ENCODE results near the gene HSPA12B.

Gene HSPA12B

GRCh38 chr20:3739054-3739925, 6.8 kb downstream of the HSPA12B start:
- H3K27ac ChIP-seq: peak overlapping the region; percentile 81
- TF ChIP-seq, protein P1, sequence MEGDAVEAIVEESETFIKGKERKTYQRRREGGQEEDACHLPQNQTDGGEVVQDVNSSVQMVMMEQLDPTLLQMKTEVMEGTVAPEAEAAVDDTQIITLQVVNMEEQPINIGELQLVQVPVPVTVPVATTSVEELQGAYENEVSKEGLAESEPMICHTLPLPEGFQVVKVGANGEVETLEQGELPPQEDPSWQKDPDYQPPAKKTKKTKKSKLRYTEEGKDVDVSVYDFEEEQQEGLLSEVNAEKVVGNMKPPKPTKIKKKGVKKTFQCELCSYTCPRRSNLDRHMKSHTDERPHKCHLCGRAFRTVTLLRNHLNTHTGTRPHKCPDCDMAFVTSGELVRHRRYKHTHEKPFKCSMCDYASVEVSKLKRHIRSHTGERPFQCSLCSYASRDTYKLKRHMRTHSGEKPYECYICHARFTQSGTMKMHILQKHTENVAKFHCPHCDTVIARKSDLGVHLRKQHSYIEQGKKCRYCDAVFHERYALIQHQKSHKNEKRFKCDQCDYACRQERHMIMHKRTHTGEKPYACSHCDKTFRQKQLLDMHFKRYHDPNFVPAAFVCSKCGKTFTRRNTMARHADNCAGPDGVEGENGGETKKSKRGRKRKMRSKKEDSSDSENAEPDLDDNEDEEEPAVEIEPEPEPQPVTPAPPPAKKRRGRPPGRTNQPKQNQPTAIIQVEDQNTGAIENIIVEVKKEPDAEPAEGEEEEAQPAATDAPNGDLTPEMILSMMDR (conservative IDR thresholded peaks at IDR 0.05): no peak

GRCh38 chr20:3739926-3740451, 7.5 kb downstream of the HSPA12B start:
- peak overlapping the region; percentile 81 for H3K27ac ChIP-seq
- TF ChIP-seq, protein P1 (conservative IDR thresholded peaks at IDR 0.05): no peak

GRCh38 chr20:3740615-3741301, 8.3 kb downstream of the HSPA12B start:
- TF ChIP-seq, protein P1 (conservative IDR thresholded peaks at IDR 0.05): no peak

DNA sequence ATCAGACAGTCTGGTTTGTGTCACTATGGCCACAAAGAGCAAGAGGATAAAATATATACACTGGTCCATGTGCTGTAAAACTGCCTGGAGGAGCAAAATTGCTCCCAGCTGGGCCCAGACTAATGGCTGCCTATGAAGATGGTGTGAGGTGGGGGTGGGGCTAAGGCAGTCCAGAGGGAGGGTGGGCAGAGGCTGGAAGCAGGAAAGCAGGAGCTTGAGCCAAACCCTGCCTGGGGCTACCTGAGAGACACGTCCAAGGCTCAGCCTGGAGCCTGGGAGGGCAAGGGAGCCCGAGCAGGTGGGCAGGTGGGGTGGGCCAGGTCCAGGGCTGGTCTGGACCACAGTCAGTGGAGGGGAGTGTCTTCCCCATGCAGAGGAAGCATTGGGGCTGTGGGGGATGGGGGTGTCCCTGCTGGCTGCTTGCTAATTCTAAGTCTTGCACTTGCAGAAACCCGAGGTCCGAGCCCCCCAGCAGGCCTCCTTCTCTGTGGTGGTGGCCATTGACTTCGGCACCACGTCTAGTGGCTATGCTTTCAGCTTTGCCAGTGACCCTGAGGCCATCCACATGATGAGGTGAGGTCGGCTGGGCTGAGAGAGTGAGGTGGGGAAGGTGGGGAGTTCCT, 9.5 kb downstream of the HSPA12B start:
- no peak overlapping the region for H3K27ac ChIP-seq
- TF ChIP-seq, protein P1 (conservative IDR thresholded peaks at IDR 0.05): no peak

More at GRCh38 chr20:3740615-3741301, 8.3 kb downstream of the HSPA12B start:
- no peak overlapping the region; the same call in 1 of the 2 replicates for H3K27ac ChIP-seq

DNA sequence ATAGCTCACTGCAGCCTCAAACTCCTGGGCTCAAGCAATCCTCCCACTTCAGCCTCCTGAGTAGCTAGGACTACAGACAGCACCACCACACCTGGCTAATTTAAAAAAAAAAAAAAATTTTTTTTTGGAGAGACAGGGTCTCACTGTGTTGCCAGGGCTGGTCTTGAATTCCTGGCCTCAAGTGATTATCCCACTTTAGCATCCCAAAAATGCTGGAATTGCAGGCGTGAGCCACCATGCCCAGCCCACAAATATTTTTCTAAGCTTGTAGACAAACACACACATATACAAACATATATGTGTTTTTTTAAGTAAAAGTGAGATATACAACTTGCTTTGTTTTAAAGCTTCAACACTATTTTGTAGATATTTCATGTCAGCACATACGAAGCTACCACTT, 10.8 kb downstream of the HSPA12B start:
- TF ChIP-seq, protein P1 (conservative IDR thresholded peaks at IDR 0.05): no peak
- H3K27ac ChIP-seq: no peak overlapping the region

GRCh38 chr20:3744037-3744436, 11.6 kb downstream of the HSPA12B start:
- H3K27ac ChIP-seq: no peak overlapping the region
- TF ChIP-seq, protein P1 (conservative IDR thresholded peaks at IDR 0.05): no peak

Data from VCaP (cell line).